H7 (cell line): ENCODE data around the gene BET1L. TPM values are rescaled to one million over a fixed set of nuclear protein-coding genes. Genes with fewer than 3 reads are reported as not detected.

Experiments used
- total RNA-seq: library from RNA; depleted of rRNA; stranded (reverse); fragments of >200 nt; shearing (Covaris generic); gene quantifications from 2 replicates; pipeline ENCODE4 v1.2.3, GENCODE V29; 2014; rRNA removed

BET1L gene
- total RNA-seq, 1 experiment from 2014 or later, result 23.7 TPM

Other genes starting within 250 kb of the BET1L start
- gene SCGB1C1, start 14.3 kb downstream of the BET1L start, total RNA-seq, result not detected in 2 replicates
- gene RIC8A, start 309 bp upstream of the BET1L start, total RNA-seq, result 103 and 125 TPM in 2 replicates
- gene SIRT3, start 28.9 kb upstream of the BET1L start, total RNA-seq, result 10.7 and 12.3 TPM in 2 replicates
- gene PSMD13, start 29.6 kb upstream of the BET1L start, total RNA-seq, result 186 and 234 TPM in 2 replicates
- gene NLRP6, start 71.0 kb upstream of the BET1L start, total RNA-seq, result 0.26 and 0.55 TPM in 2 replicates
- 69.0 and 102 TPM in 2 replicates for gene PGGHG, start 81.7 kb upstream of the BET1L start, total RNA-seq
- not detected in 2 replicates for gene IFITM5, start 92.1 kb upstream of the BET1L start, total RNA-seq
- 374 and 379 TPM in 2 replicates for gene IFITM2, start 100.4 kb upstream of the BET1L start, total RNA-seq
- 1,398 and 1,404 TPM in 2 replicates for gene IFITM1, start 106.6 kb upstream of the BET1L start, total RNA-seq
- gene IFITM3, start 113.5 kb upstream of the BET1L start, total RNA-seq, result 278 and 328 TPM in 2 replicates
- 56.0 and 62.6 TPM in 2 replicates for gene B4GALNT4, start 162.1 kb upstream of the BET1L start, total RNA-seq
- gene PKP3, start 186.8 kb upstream of the BET1L start, total RNA-seq, result 2.1 and 3.6 TPM in 2 replicates
- 39.5 and 44.9 TPM in 2 replicates for gene SIGIRR, start 207.6 kb upstream of the BET1L start, total RNA-seq
- 0.83 and 2.2 TPM in 2 replicates for gene ANO9, start 234.6 kb upstream of the BET1L start, total RNA-seq
- gene PTDSS2, start 242.9 kb upstream of the BET1L start, total RNA-seq, result 40.9 and 47.5 TPM in 2 replicates